Stomach (tissue), 9 donors: Measurements from ENCODE around the gene WDR18. TPM values are rescaled to one million over a fixed set of nuclear protein-coding genes. Genes with fewer than 3 reads are reported as not detected.

Experiments
- DNase-seq, 2 donors: peaks; one replicate each; pipeline versions ENCODE4 v3.0.0 to v3.0.0-alpha.2; 2013 to 2019
- H3K27ac ChIP-seq, 5 donors: fragments of 200-600 bp in 4 of 5; sonication (generic) in 4 of 5; one replicate each; pipeline ENCODE4 v1.5.1; 2013 to 2019; ENCODE audit warnings: mild to moderate bottlenecking in 1 of 5, moderate library complexity in 1 of 5
- H3K27me3 ChIP-seq, 3 donors: fragments of 200-600 bp; sonication (generic); one replicate each; pipeline ENCODE4 v1.5.1; 2017 to 2019; ENCODE audit warnings: mixed run types in 1 of 3
- H3K36me3 ChIP-seq, 4 donors: fragments of 200-600 bp; sonication (generic); 1 replicate in 3 of 4; 2 replicates in 1 of 4; pipeline ENCODE4 v1.5.1; 2016 to 2019
- H3K4me1 ChIP-seq, 4 donors: fragments of 200-600 bp; sonication (generic); one replicate each; pipeline ENCODE4 v1.5.1; 2016 to 2019
- H3K4me3 ChIP-seq, 4 donors: fragments of 200-600 bp; sonication (generic) in 3 of 4; one replicate each; pipeline ENCODE4 v1.5.1; 2016 to 2019; ENCODE audit warnings: mild to moderate bottlenecking in 1 of 4
- H3K9me3 ChIP-seq, 4 donors: fragments of 200-600 bp; sonication (generic); one replicate each; pipeline ENCODE4 v1.5.1; 2016 to 2019
- CTCF ChIP-seq, 7 experiments: fragments of 450-650 bp in 4 of 7; fragments of 200-600 bp in 3 of 7; sonication (generic) in 3 of 7; IDR thresholded peaks; one replicate each; pipeline ENCODE4 v1.5.1; 2016 to 2019; ENCODE audit warnings: antibody characterized with exemption in 7 of 7, control low read depth in 2 of 7, mild to moderate bottlenecking in 1 of 7
- EP300 ChIP-seq: sonication (generic); formaldehyde crosslinking; IDR thresholded peaks from one replicate; pipeline ENCODE4 v1.6.1; 2017; ENCODE audit warnings: antibody characterized with exemption
- POLR2A ChIP-seq, 4 donors: fragments of 450-650 bp; IDR thresholded peaks; one replicate each; pipeline ENCODE4 v1.6.1; 2016; ENCODE audit warnings: antibody characterized with exemption in 4 of 4, control low read depth in 2 of 4, mild to moderate bottlenecking in 1 of 4, moderate library complexity in 1 of 4
- POLR2AphosphoS5 ChIP-seq, 3 donors: sonication (generic); formaldehyde crosslinking; IDR thresholded peaks; one replicate each; pipeline ENCODE4 v1.6.1; 2016; ENCODE audit warnings: antibody characterized with exemption in 3 of 3
- WGBS, 5 donors: extraction: QIAGEN DNeasy Blood & Tissue Kit in 3 of 5; methylation state at CpG; one replicate each; pipeline versions ENCODE4 v1.1.5 to v1.1.7; 2013 to 2018; 5-methylcytosine and 5-hydroxymethylcytosine counted together
- intact Hi-C: fragments of 100-400 bp; cut with DNase I; formaldehyde crosslinking; loops from one replicate; pipeline ENCODE4 v1.15.1; 2023; ENCODE audit warnings: low total_unique reads
- polyA plus RNA-seq, 3 donors: library from polyadenylated mRNA; stranded (reverse); fragments of 200-250 nt; gene quantifications; one replicate each; pipeline ENCODE4 v1.2.3, GENCODE V29; 2013
- total RNA-seq, 5 donors: library from RNA; depleted of rRNA; stranded (reverse); fragments of >200 nt; gene quantifications; one replicate each; pipeline versions ENCODE4 v1.1.0 to v1.2.3, GENCODE V29; 2014 to 2016
- donor health status: healthy with polysubstance abuse.
- donor health status: Bipolar disorder and iron deficiency.
- donor health status: healthy.

Gene WDR18
- total and polyA plus RNA-seq, 8 donors: 19.1 to 410 (median 60.6) TPM

DNA sequence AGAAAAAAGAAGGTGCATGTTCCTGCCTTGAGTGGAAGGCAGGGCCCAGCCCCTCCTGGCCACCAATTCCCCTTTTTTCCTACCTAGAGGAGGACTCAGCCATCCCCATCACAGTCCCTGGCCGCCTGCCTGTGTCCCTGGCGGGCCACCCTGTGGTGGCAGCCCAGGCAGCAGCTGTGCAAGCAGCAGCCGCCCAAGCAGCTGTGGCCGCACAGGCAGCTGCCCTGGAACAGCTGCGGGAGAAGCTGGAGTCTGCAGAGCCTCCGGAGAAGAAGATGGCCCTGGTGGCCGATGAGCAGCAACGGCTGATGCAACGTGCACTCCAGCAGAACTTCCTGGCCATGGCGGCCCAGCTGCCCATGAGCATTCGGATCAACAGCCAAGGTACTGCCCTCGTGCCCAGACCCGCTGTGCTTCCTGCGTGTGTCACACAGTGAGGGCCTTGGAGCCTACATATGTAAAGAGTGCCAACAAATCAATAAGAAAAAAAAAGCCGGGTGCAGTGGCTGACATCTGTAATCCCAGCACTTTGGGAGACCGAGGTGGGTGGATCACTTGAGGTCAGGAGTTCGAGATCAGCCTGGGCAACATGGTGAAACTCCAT is 17.6 kb upstream of the WDR18 start:
- Histone ChIP-seq H3K27ac (no peak overlapping the region), H3K36me3 (peaks cover 16 to 77% (median 70%) of the 10 kb centered on the region in 4 donors), H3K4me3 (no peak overlapping the region), H3K27me3 (no peaks in the 10 kb centered on the region), H3K4me1 (peaks cover 0 to 5% (median 5%) of the 10 kb centered on the region in 4 donors), H3K9me3 (peaks cover 0 to 16% (median 9%) of the 10 kb centered on the region in 4 donors)
- intact Hi-C loops: no loop called here
- DNase-seq: no peak
- TF ChIP-seq EP300 (no peak), POLR2AphosphoS5 (IDR thresholded peaks at IDR 0.05) (no peak), POLR2A (IDR thresholded peaks at IDR 0.05) (no peak), CTCF (IDR thresholded peaks at IDR 0.05) (no peak)
- WGBS, 5 donors: 86 to 95% (median 93%) methylated on average over 17 of the region's 17 CpGs

DNA sequence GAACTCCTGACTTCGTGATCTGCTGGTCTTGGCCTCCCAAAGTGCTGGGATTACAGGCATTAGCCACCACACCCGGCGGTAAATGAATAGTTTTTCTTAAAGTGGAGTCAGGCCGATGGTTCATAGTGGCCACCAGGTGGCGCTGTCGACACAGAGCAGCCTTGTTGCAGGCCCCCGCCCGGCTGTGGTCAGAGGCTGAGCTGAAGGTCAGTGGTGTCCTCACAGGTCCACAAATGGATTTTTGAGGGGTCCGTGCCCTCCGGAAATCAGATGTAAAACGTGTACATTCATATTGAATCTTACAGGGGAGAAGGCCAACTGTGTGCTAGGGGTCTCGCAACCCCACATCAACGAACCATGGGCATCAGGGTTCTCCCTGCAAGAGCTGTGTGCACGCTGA is 13.4 kb upstream of the WDR18 start:
- intact Hi-C loops: no loop called here
- H3K4me3 ChIP-seq: no peak overlapping the region
- no peaks in the 10 kb centered on the region for H3K27me3 ChIP-seq
- TF ChIP-seq CTCF (IDR thresholded peaks at IDR 0.05): peak in 2 of 7 experiments; percentile 26 to 32
- TF ChIP-seq POLR2A (IDR thresholded peaks at IDR 0.05): no peak
- no peaks in the 10 kb centered on the region for H3K4me1 ChIP-seq
- peaks cover 0 to 19% (median 11%) of the 10 kb centered on the region in 4 donors for H3K9me3 ChIP-seq
- 91 to 99% (median 94%) methylated on average over 13 to 14 of the region's 14 CpGs for whole genome bisulfite sequencing, 5 donors
- peaks cover 16 to 64% (median 58%) of the 10 kb centered on the region in 4 donors for H3K36me3 ChIP-seq
- DNase-seq: no peak
- H3K27ac ChIP-seq: no peak overlapping the region

GRCh38 chr19:971795-972194 is 12.3 kb upstream of the WDR18 start:
- intact Hi-C loops: no loop called here
- Histone ChIP-seq H3K27me3 (no peaks in the 10 kb centered on the region), H3K27ac (no peak overlapping the region), H3K4me3 (no peak overlapping the region), H3K36me3 (peaks cover 16 to 57% (median 52%) of the 10 kb centered on the region in 4 donors), H3K9me3 (peaks cover 0 to 19% (median 11%) of the 10 kb centered on the region in 4 donors), H3K4me1 (no peaks in the 10 kb centered on the region)
- TF ChIP-seq POLR2A (IDR thresholded peaks at IDR 0.05) (no peak), POLR2AphosphoS5 (IDR thresholded peaks at IDR 0.05) (no peak), EP300 (no peak), CTCF (IDR thresholded peaks at IDR 0.05) (no peak)
- DNase-seq: no peak
- 90 to 97% (median 94%) methylated on average over 23 to 24 of the region's 24 CpGs for WGBS, 5 donors

- H3K27ac ChIP-seq: no peak overlapping the region
- intact Hi-C loops: no loop called here
- no peaks in the 10 kb centered on the region for H3K27me3 ChIP-seq
- WGBS, 5 donors: 95 to 97% (median 96%) methylated on average over 6 of the region's 6 CpGs
- no peaks in the 10 kb centered on the region for H3K4me1 ChIP-seq
- DNase-seq: no peak
- H3K9me3 ChIP-seq: peaks cover 0 to 19% (median 11%) of the 10 kb centered on the region in 4 donors
- H3K4me3 ChIP-seq: no peak overlapping the region
- peaks cover 16 to 52% (median 47%) of the 10 kb centered on the region in 4 donors for H3K36me3 ChIP-seq
- TF ChIP-seq POLR2AphosphoS5 (IDR thresholded peaks at IDR 0.05): no peak
- TF ChIP-seq POLR2A (IDR thresholded peaks at IDR 0.05): no peak
- TF ChIP-seq EP300: no peak
- no peak for TF ChIP-seq CTCF (IDR thresholded peaks at IDR 0.05)
These were observed 11.9 kb upstream of the WDR18 start for GRCh38 chr19:972281-972680.
